Uterus (tissue), 4 donors: ENCODE data around the gene YTHDF1. TPM values are rescaled to one million over a fixed set of nuclear protein-coding genes. Genes with fewer than 3 reads are reported as not detected.

Source experiments
- DNase-seq, 2 donors: peaks; one replicate each; pipeline ENCODE4 v3.0.0-alpha.2; 2019 to 2020
- H3K27ac ChIP-seq, 2 donors: fragments of 200-600 bp; sonication (generic); 1 replicate in 1 of 2; 2 replicates in 1 of 2; pipeline ENCODE4 v1.5.1; 2016 to 2018
- H3K27me3 ChIP-seq, 2 donors: fragments of 200-600 bp; sonication (generic); one replicate each; pipeline ENCODE4 v1.5.1; 2018 to 2019; ENCODE audit warnings: control low read depth in 1 of 2
- H3K36me3 ChIP-seq, 2 donors: fragments of 200-600 bp; sonication (generic); one replicate each; pipeline ENCODE4 v1.5.1; 2019; ENCODE audit warnings: control low read depth in 1 of 2
- H3K4me1 ChIP-seq, 2 donors: fragments of 200-600 bp; sonication (generic); one replicate each; pipeline ENCODE4 v1.5.1; 2018 to 2019; ENCODE audit warnings: control low read depth in 1 of 2
- H3K4me3 ChIP-seq, 2 donors: fragments of 200-600 bp; sonication (generic); 1 replicate in 1 of 2; 2 replicates in 1 of 2; pipeline ENCODE4 v1.5.1; 2018 to 2019; ENCODE audit warnings: mild to moderate bottlenecking in 1 of 2
- H3K9me3 ChIP-seq, 2 donors: fragments of 200-600 bp; sonication (generic); one replicate each; pipeline ENCODE4 v1.5.1; 2019; ENCODE audit warnings: control low read depth in 1 of 2
- POLR2A ChIP-seq, 2 donors: fragments of 450-650 bp; IDR thresholded peaks; one replicate each; pipeline ENCODE4 v1.6.1; 2016; ENCODE audit warnings: antibody characterized with exemption in 2 of 2, mild to moderate bottlenecking in 1 of 2, moderate library complexity in 1 of 2
- intact Hi-C: fragments of 100-400 bp; cut with DNase I; formaldehyde crosslinking; loops from one replicate; pipeline ENCODE4 v1.15.1; 2023; ENCODE audit warnings: low total_unique reads
- total RNA-seq, 4 donors: library from RNA; depleted of rRNA in 3 of 4; stranded (reverse); fragments of >200 nt in 3 of 4; gene quantifications; one replicate each; pipeline versions ENCODE4 v1.1.0 to v1.2.4, GENCODE V29; 2014 to 2023
- TF ChIP-seq, protein P1 (sequence below), 4 experiments: fragments of 200-600 bp in 2 of 4; fragments of 450-650 bp in 2 of 4; sonication (generic) in 2 of 4; IDR thresholded peaks; one replicate each; pipeline ENCODE4 v1.5.1; 2016 to 2019; ENCODE audit warnings: antibody characterized with exemption in 4 of 4, mild to moderate bottlenecking in 2 of 4, moderate library complexity in 1 of 4
- donor health status: DM: yes; HTN: yes; CAD: no.

Gene YTHDF1
- total RNA-seq, 4 donors from 2014 or later: 17.9 to 35.8 (median 25.8) TPM

DNA sequence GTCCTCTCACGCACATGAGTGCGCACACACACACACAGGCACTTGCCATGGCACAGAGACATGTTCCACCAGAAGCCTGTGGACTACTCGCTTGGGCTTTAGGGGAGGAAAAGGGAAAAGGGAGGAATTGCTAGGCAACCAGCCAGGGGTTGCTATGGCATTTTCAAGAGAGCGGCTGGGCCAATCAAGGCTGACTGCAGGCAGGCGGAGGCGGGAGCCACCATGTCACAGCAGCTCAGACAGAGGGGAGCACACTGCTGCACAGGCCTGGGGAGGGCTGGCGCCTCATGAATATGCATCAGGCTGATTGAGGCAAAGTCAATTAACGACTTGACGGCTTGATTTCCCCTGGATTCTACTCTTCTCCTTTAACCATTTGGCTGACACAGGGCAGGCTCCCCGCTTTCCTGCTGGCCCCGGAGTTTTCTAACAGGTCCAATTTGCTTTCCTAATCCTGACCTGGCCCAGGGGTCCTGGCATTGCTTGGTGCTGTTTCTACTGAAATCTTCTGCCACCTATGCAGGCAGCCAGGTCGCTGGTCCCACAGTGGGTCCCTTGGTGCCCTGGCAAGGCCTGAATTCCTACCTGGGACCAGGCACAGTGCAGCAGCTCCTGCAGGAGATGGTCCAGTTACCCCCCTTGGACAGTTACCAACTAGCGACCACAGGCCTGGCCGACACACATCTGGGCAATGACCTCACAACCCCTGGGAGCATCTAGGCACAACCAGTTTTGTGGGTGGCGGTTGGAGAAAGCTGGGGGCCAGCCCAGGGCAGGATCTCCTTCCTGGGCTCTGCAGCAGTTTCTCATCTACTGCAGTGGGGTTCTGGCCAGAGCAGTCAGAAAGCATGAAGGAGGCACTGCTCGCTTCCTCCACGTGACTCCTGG is 52.1 kb downstream of the YTHDF1 start:
- Histone ChIP-seq H3K4me3 (no peak overlapping the region), H3K4me1 (no peaks in the 10 kb centered on the region), H3K9me3 (no peaks in the 10 kb centered on the region), H3K36me3 (no peaks in the 10 kb centered on the region), H3K27ac (no peak overlapping the region), H3K27me3 (no peaks in the 10 kb centered on the region)
- intact Hi-C loops: no loop called here
- TF ChIP-seq, protein P1, sequence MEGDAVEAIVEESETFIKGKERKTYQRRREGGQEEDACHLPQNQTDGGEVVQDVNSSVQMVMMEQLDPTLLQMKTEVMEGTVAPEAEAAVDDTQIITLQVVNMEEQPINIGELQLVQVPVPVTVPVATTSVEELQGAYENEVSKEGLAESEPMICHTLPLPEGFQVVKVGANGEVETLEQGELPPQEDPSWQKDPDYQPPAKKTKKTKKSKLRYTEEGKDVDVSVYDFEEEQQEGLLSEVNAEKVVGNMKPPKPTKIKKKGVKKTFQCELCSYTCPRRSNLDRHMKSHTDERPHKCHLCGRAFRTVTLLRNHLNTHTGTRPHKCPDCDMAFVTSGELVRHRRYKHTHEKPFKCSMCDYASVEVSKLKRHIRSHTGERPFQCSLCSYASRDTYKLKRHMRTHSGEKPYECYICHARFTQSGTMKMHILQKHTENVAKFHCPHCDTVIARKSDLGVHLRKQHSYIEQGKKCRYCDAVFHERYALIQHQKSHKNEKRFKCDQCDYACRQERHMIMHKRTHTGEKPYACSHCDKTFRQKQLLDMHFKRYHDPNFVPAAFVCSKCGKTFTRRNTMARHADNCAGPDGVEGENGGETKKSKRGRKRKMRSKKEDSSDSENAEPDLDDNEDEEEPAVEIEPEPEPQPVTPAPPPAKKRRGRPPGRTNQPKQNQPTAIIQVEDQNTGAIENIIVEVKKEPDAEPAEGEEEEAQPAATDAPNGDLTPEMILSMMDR (IDR thresholded peaks at IDR 0.05): no peak
- no peak for TF ChIP-seq POLR2A (IDR thresholded peaks at IDR 0.05)
- no peak for DNase-seq

DNA sequence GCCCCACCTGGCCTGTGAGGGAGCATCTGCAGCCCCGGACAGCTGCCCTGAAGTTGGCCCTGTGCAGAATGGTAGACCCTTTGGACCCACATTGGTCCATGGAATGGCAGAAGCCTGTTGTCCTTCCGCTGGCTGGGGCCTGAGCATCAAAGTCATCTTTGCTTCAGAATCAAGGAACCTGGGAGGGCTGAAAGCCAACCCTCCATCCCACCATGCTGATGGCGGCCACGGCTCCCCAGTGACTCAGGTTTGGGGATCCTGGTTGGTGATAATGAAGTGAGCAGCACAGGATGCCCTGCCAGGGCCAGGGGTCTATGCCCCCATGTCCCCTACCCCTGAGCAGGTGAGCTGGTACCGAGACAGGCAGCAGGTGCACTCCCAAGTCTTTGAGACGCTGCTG is 52.8 kb downstream of the YTHDF1 start:
- TF ChIP-seq, protein P1 (IDR thresholded peaks at IDR 0.05): no peak
- no peak for TF ChIP-seq POLR2A (IDR thresholded peaks at IDR 0.05)
- Histone ChIP-seq H3K27me3 (no peaks in the 10 kb centered on the region), H3K27ac (no peak overlapping the region), H3K9me3 (no peaks in the 10 kb centered on the region), H3K4me1 (no peaks in the 10 kb centered on the region), H3K4me3 (no peak overlapping the region), H3K36me3 (no peaks in the 10 kb centered on the region)
- intact Hi-C loops: no loop called here
- no peak for DNase-seq

DNA sequence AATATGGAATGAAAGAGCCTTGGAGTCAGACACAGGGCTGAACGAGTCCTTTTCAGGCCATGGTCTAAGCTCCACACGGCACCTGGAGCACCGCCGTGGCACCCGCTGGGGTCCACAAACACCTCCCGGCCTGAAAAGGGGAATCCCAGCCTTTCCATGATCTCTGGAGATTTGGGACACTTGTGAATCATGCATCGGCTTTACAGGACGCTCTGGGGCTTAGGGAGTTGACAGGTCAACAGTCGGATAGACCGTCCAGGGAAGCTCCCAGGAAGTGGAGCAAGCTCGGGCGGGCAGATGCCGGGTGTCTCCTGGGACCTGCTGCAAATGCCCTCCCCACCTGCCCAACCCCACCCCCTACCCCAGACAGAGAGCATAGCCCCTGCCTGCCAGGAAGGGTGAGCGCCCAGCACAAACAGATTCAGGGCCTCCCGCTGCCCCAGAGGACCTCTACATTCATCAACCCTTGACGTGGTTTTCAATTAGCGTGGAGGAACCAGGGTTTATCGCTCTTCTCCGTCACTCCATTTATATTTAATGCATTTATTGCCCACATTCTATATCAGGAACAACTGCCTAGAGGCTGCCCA is 53.6 kb downstream of the YTHDF1 start:
- Histone ChIP-seq H3K4me1 (no peaks in the 10 kb centered on the region), H3K4me3 (no peak overlapping the region), H3K27ac (no peak overlapping the region), H3K27me3 (no peaks in the 10 kb centered on the region), H3K9me3 (no peaks in the 10 kb centered on the region), H3K36me3 (no peaks in the 10 kb centered on the region)
- intact Hi-C loops: no loop called here
- no peak for DNase-seq
- TF ChIP-seq, protein P1 (IDR thresholded peaks at IDR 0.05): no peak
- TF ChIP-seq POLR2A (IDR thresholded peaks at IDR 0.05): no peak

DNA sequence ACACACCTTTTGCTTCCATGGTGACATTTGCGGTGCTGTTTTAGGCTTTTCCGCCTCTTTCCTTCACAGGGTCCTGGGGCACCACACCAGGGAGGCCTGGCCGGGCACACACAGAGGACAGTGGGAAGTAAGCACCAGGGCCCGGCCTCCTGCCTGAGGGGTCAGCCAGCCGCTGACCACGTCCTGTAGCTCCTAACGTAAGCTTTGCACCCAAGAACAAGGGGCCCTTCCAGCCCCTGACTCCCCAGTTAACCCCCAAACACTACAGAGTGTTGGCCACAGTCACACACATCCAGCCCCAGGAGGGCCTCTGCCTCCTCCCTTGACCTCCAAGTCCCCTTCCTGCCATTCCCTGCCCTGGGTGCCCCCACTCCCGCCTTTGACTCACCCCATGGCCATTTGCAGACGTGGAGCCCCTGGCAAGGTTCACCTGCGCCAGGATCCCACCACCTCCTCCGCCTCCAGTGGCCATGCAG is 54.7 kb downstream of the YTHDF1 start:
- Histone ChIP-seq H3K36me3 (no peaks in the 10 kb centered on the region), H3K27me3 (no peaks in the 10 kb centered on the region), H3K27ac (no peak overlapping the region), H3K4me3 (no peak overlapping the region), H3K4me1 (no peaks in the 10 kb centered on the region), H3K9me3 (no peaks in the 10 kb centered on the region)
- no peak for DNase-seq
- intact Hi-C loops: no loop called here
- TF ChIP-seq POLR2A (IDR thresholded peaks at IDR 0.05): no peak
- TF ChIP-seq, protein P1 (IDR thresholded peaks at IDR 0.05): no peak

DNA sequence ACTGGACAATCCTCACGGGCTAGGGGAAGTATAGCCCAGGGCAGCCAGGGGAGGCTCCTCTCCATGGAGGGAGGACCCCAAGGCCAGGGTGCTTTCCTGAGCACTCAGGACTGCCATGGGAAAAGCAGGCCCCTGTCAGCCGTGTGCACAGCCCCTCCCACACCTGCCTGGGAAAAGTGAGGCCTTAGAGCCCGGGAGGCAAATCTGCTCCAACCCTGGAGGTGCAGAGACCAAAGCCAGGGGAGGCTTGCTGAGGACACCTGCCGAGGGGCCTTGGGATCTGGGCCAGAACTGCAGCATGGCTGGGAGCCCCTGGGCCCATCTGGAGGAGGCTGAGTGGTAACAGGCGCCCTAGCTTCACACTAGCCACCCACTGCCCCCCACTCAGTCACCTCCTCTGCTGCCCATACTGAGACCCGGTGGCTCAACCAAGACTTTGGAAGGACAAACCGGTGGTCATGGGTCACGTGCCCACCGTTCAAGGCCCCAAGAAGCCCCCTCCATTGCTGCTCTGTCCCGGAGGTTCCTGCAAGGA is 55.2 kb downstream of the YTHDF1 start:
- DNase-seq: no peak
- Histone ChIP-seq H3K4me1 (no peaks in the 10 kb centered on the region), H3K27ac (no peak overlapping the region), H3K27me3 (no peaks in the 10 kb centered on the region), H3K9me3 (no peaks in the 10 kb centered on the region), H3K4me3 (no peak overlapping the region), H3K36me3 (no peaks in the 10 kb centered on the region)
- TF ChIP-seq, protein P1 (IDR thresholded peaks at IDR 0.05): no peak
- TF ChIP-seq POLR2A (IDR thresholded peaks at IDR 0.05): no peak
- intact Hi-C loops: no loop called here
